Peyer's patch (tissue), 4 donors: ENCODE data around the gene SLC27A1.

Source experiments
- CTCF ChIP-seq, 6 experiments: fragments of 450-650 bp in 4 of 6; fragments of 200-600 bp in 2 of 6; sonication (generic) in 1 of 6; IDR thresholded peaks; one replicate each; pipeline ENCODE4 v1.5.1; 2017 to 2019; ENCODE audit warnings: antibody characterized with exemption in 6 of 6, mild to moderate bottlenecking in 3 of 6, moderate library complexity in 1 of 6
- POLR2A ChIP-seq, 2 donors: fragments of 450-650 bp; IDR thresholded peaks; one replicate each; pipeline ENCODE4 v1.5.1; 2017; ENCODE audit warnings: antibody characterized with exemption in 2 of 2, mild to moderate bottlenecking in 2 of 2, moderate library complexity in 2 of 2

- no peak for TF ChIP-seq POLR2A (IDR thresholded peaks at IDR 0.05)
- no peak for TF ChIP-seq CTCF (IDR thresholded peaks at IDR 0.05)
Observed at GRCh38 chr19:17529239-17530158, 59.2 kb downstream of the SLC27A1 start.
